GM23338 (cell line): Measurements from ENCODE around the gene SEMA3C. TPM values are rescaled to one million over a fixed set of nuclear protein-coding genes. Genes with fewer than 3 reads are reported as not detected.

Experiments used
- ATAC-seq: fragments of 200-7000 bp; cut with Tn5 transposase; 3 replicates; pipeline ENCODE4 v1.9.1; 2020
- DNase-seq: peaks from one replicate; pipeline ENCODE4 v3.0.0-alpha.2; 2015; ENCODE audit warnings: low spot score
- H2AFZ ChIP-seq: fragments of 200-600 bp; sonication (generic); 2 replicates; pipeline ENCODE4 v1.8.0; 2016; ENCODE audit warnings: antibody characterized with exemption, mild to moderate bottlenecking, moderate library complexity
- H3F3A ChIP-seq: fragments of 200-600 bp; sonication (generic); replicated peaks from 2 replicates; pipeline ENCODE4 v1.8.0; 2017; ENCODE audit warnings: antibody characterized with exemption, mixed run types, low read depth
- H3K27ac ChIP-seq: fragments of 200-600 bp; sonication (generic); 2 replicates; pipeline ENCODE4 v1.6.1; 2016; ENCODE audit warnings: low read depth
- H3K27me3 ChIP-seq: fragments of 200-600 bp; sonication (generic); 2 replicates; pipeline ENCODE4 v1.8.0; 2016; ENCODE audit warnings: mild to moderate bottlenecking, mixed run types, moderate library complexity; ENCODE audit not compliant: insufficient read depth
- H3K36me3 ChIP-seq: fragments of 200-600 bp; sonication (generic); 2 replicates; pipeline ENCODE4 v1.8.0; 2016; ENCODE audit warnings: mild to moderate bottlenecking; ENCODE audit not compliant: insufficient read depth
- H3K4me1 ChIP-seq: fragments of 200-600 bp; sonication (generic); 2 replicates; pipeline ENCODE4 v1.8.0; 2016; ENCODE audit warnings: mild to moderate bottlenecking, moderate library complexity; ENCODE audit not compliant: insufficient read depth
- H3K4me2 ChIP-seq: fragments of 200-600 bp; sonication (generic); 2 replicates; pipeline ENCODE4 v1.7.1; 2017; ENCODE audit warnings: mixed run types
- H3K4me3 ChIP-seq: fragments of 200-600 bp; sonication (generic); 2 replicates; pipeline ENCODE4 v1.6.1; 2016; ENCODE audit warnings: mixed run types
- H3K79me2 ChIP-seq: fragments of 200-600 bp; sonication (generic); replicated peaks from 2 replicates; pipeline ENCODE4 v1.8.0; 2017; ENCODE audit warnings: mild to moderate bottlenecking; ENCODE audit not compliant: insufficient read depth
- H3K9me2 ChIP-seq: fragments of 200-600 bp; sonication (generic); 2 replicates; pipeline ENCODE4 v1.8.0; 2017; ENCODE audit not compliant: insufficient read depth
- H4K20me1 ChIP-seq: fragments of 200-600 bp; sonication (generic); replicated peaks from 2 replicates; pipeline ENCODE4 v1.8.0; 2017; ENCODE audit warnings: mild to moderate bottlenecking; ENCODE audit not compliant: insufficient read depth
- H3K27ac Mint-ChIP-seq: 2 replicates; pipeline ENCODE4 v1.8.0; 2020; ENCODE audit warnings: inconsistent platforms, mild to moderate bottlenecking, moderate library complexity, mixed read lengths
- H3K27me3 Mint-ChIP-seq: 3 replicates; pipeline ENCODE4 v1.8.0; 2022; ENCODE audit warnings: low read depth, mild to moderate bottlenecking, moderate library complexity, mixed read lengths, inconsistent platforms; ENCODE audit not compliant: insufficient read depth, poor library complexity
- H3K36me3 Mint-ChIP-seq: 3 replicates; pipeline ENCODE4 v1.8.0; 2021; ENCODE audit warnings: low read depth, mild to moderate bottlenecking, inconsistent platforms, moderate library complexity, mixed read lengths
- H3K4me1 Mint-ChIP-seq: 3 replicates; pipeline ENCODE4 v1.8.0; 2020; ENCODE audit warnings: mild to moderate bottlenecking, inconsistent platforms, mixed read lengths
- H3K4me3 Mint-ChIP-seq: 3 replicates; pipeline ENCODE4 v1.8.0; 2021; ENCODE audit warnings: moderate library complexity, mild to moderate bottlenecking, inconsistent platforms, mixed read lengths
- H3K9me3 Mint-ChIP-seq: 3 replicates; pipeline ENCODE4 v1.8.0; 2020; ENCODE audit warnings: moderate library complexity, mild to moderate bottlenecking, inconsistent platforms, mixed read lengths
- CREB1 ChIP-seq: fragments of 250-450 bp; sonication (Bioruptor Pico); IDR thresholded peaks from 2 replicates; pipeline ENCODE4 v1.5.0; 2020; ENCODE audit warnings: low read depth, mild to moderate bottlenecking, moderate library complexity
- EZH2 ChIP-seq: fragments of 200-600 bp; sonication (generic); IDR thresholded peaks from one replicate; pipeline ENCODE4 v1.8.0; 2017; ENCODE audit warnings: antibody characterized with exemption, mild to moderate bottlenecking, low read depth; ENCODE audit not compliant: unreplicated experiment
- EZH2phosphoT487 ChIP-seq: fragments of 200-600 bp; sonication (generic); IDR thresholded peaks from one replicate; pipeline ENCODE4 v1.8.1; 2018; ENCODE audit warnings: antibody characterized with exemption; ENCODE audit not compliant: unreplicated experiment
- NANOG ChIP-seq: IDR thresholded peaks from 2 replicates; pipeline ENCODE4 v1.6.1; 2016; ENCODE audit warnings: antibody characterized with exemption, borderline replicate concordance
- POLR2AphosphoS5 ChIP-seq: IDR thresholded peaks from 2 replicates; pipeline ENCODE4 v1.6.1; 2016; ENCODE audit warnings: antibody characterized with exemption, low read depth
- STAT1 ChIP-seq: IDR thresholded peaks from one replicate; pipeline ENCODE4 v1.6.1; 2016; ENCODE audit warnings: antibody characterized with exemption; ENCODE audit not compliant: unreplicated experiment
- ZNF114 ChIP-seq: fragments of 250-450 bp; sonication (Bioruptor Pico); IDR thresholded peaks from 2 replicates; pipeline ENCODE4 v1.5.0; 2020; ENCODE audit warnings: mild to moderate bottlenecking, moderate library complexity
- polyA plus RNA-seq: library from polyadenylated mRNA; unstranded; fragments of >200 nt; fragmentation: Nextera tagmentation; extraction: Ambion mirVana; gene quantifications from 2 replicates; pipeline ENCODE4 v1.2.1, GENCODE V29; 2016
- total RNA-seq: library from RNA; depleted of rRNA; stranded (reverse); fragments of >200 nt; shearing (Covaris generic); gene quantifications from 2 replicates; pipeline ENCODE4 v1.2.3, GENCODE V29; 2014
- TF ChIP-seq, protein P1 (sequence below): IDR thresholded peaks from 2 replicates; pipeline ENCODE4 v1.6.1; 2016; ENCODE audit warnings: antibody characterized with exemption
- TF ChIP-seq, protein P2 (sequence below): fragments of 250-450 bp; sonication (Bioruptor Pico); IDR thresholded peaks from 2 replicates; pipeline ENCODE4 v1.5.0; 2020; ENCODE audit warnings: mild to moderate bottlenecking, moderate library complexity
- TF ChIP-seq, protein P3 (sequence below): IDR thresholded peaks from one replicate; pipeline ENCODE4 v1.6.1; 2018; ENCODE audit warnings: antibody characterized with exemption; ENCODE audit not compliant: unreplicated experiment

SEMA3C gene
- total and polyA plus RNA-seq, 2 experiments from 2014 or later = 1.0 to 3.5 TPM

DNA sequence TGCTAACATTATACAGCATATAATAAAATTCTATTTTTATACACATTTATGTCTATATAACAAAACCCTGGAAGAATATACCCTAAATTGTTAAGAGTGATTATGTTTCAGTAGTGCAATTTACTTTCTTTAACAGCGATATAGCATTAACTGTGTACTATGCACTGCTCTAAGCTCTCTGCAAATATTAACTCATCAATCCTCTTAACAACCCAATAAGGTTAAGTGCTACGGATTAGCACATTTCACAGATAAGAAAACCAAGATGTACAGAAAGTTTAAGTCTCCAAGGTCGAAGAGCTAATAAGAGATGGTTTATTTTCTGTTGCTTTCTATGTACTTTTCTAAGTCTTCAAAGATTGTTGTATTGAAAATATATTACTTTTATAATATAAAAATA lies 95.8 kb downstream of the SEMA3C start:
- Histone ChIP-seq H3K4me3 (no peak overlapping the region), H4K20me1 (no peaks in the 10 kb centered on the region), H2AFZ (no peak overlapping the region), H3K4me1 (no peaks in the 10 kb centered on the region), H3F3A (no peaks in the 10 kb centered on the region), H3K9me2 (no peaks in the 10 kb centered on the region), H3K27me3 (no peaks in the 10 kb centered on the region), H3K27ac (no peak overlapping the region), H3K4me2 (no peak overlapping the region), H3K79me2 (no peaks in the 10 kb centered on the region), H3K36me3 (no peaks in the 10 kb centered on the region)
- Mint-ChIP-seq H3K4me3 (no peak overlapping the region), H3K4me1 (no peaks in the 10 kb centered on the region), H3K36me3 (no peaks in the 10 kb centered on the region), H3K9me3 (no peaks in the 10 kb centered on the region), H3K27ac (no peak overlapping the region), H3K27me3 (no peaks in the 10 kb centered on the region)
- DNase-seq (no peak), ATAC-seq (no peak)
- TF ChIP-seq, protein P1, sequence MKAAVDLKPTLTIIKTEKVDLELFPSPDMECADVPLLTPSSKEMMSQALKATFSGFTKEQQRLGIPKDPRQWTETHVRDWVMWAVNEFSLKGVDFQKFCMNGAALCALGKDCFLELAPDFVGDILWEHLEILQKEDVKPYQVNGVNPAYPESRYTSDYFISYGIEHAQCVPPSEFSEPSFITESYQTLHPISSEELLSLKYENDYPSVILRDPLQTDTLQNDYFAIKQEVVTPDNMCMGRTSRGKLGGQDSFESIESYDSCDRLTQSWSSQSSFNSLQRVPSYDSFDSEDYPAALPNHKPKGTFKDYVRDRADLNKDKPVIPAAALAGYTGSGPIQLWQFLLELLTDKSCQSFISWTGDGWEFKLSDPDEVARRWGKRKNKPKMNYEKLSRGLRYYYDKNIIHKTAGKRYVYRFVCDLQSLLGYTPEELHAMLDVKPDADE = no peak
- TF ChIP-seq CREB1 (CRISPR knock-in tag) (no peak), ZNF114 (CRISPR knock-in tag) (no peak), EZH2phosphoT487 (no peak), NANOG (no peak), STAT1 (no peak), EZH2 (no peak), POLR2AphosphoS5 (no peak)
- TF ChIP-seq, protein P2, sequence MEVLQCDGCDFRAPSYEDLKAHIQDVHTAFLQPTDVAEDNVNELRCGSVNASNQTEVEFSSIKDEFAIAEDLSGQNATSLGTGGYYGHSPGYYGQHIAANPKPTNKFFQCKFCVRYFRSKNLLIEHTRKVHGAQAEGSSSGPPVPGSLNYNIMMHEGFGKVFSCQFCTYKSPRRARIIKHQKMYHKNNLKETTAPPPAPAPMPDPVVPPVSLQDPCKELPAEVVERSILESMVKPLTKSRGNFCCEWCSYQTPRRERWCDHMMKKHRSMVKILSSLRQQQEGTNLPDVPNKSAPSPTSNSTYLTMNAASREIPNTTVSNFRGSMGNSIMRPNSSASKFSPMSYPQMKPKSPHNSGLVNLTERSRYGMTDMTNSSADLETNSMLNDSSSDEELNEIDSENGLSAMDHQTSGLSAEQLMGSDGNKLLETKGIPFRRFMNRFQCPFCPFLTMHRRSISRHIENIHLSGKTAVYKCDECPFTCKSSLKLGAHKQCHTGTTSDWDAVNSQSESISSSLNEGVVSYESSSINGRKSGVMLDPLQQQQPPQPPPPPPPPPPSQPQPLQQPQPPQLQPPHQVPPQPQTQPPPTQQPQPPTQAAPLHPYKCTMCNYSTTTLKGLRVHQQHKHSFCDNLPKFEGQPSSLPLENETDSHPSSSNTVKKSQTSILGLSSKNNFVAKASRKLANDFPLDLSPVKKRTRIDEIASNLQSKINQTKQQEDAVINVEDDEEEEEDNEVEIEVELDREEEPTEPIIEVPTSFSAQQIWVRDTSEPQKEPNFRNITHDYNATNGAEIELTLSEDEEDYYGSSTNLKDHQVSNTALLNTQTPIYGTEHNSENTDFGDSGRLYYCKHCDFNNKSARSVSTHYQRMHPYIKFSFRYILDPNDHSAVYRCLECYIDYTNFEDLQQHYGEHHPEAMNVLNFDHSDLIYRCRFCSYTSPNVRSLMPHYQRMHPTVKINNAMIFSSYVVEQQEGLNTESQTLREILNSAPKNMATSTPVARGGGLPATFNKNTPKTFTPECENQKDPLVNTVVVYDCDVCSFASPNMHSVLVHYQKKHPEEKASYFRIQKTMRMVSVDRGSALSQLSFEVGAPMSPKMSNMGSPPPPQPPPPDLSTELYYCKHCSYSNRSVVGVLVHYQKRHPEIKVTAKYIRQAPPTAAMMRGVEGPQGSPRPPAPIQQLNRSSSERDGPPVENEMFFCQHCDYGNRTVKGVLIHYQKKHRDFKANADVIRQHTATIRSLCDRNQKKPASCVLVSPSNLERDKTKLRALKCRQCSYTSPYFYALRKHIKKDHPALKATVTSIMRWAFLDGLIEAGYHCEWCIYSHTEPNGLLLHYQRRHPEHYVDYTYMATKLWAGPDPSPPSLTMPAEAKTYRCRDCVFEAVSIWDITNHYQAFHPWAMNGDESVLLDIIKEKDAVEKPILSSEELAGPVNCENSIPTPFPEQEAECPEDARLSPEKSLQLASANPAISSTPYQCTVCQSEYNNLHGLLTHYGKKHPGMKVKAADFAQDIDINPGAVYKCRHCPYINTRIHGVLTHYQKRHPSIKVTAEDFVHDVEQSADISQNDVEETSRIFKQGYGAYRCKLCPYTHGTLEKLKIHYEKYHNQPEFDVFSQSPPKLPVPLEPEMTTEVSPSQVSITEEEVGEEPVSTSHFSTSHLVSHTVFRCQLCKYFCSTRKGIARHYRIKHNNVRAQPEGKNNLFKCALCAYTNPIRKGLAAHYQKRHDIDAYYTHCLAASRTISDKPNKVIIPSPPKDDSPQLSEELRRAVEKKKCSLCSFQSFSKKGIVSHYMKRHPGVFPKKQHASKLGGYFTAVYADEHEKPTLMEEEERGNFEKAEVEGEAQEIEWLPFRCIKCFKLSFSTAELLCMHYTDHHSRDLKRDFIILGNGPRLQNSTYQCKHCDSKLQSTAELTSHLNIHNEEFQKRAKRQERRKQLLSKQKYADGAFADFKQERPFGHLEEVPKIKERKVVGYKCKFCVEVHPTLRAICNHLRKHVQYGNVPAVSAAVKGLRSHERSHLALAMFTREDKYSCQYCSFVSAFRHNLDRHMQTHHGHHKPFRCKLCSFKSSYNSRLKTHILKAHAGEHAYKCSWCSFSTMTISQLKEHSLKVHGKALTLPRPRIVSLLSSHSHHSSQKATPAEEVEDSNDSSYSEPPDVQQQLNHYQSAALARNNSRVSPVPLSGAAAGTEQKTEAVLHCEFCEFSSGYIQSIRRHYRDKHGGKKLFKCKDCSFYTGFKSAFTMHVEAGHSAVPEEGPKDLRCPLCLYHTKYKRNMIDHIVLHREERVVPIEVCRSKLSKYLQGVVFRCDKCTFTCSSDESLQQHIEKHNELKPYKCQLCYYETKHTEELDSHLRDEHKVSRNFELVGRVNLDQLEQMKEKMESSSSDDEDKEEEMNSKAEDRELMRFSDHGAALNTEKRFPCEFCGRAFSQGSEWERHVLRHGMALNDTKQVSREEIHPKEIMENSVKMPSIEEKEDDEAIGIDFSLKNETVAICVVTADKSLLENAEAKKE (CRISPR knock-in tag) = no peak
- TF ChIP-seq, protein P3, sequence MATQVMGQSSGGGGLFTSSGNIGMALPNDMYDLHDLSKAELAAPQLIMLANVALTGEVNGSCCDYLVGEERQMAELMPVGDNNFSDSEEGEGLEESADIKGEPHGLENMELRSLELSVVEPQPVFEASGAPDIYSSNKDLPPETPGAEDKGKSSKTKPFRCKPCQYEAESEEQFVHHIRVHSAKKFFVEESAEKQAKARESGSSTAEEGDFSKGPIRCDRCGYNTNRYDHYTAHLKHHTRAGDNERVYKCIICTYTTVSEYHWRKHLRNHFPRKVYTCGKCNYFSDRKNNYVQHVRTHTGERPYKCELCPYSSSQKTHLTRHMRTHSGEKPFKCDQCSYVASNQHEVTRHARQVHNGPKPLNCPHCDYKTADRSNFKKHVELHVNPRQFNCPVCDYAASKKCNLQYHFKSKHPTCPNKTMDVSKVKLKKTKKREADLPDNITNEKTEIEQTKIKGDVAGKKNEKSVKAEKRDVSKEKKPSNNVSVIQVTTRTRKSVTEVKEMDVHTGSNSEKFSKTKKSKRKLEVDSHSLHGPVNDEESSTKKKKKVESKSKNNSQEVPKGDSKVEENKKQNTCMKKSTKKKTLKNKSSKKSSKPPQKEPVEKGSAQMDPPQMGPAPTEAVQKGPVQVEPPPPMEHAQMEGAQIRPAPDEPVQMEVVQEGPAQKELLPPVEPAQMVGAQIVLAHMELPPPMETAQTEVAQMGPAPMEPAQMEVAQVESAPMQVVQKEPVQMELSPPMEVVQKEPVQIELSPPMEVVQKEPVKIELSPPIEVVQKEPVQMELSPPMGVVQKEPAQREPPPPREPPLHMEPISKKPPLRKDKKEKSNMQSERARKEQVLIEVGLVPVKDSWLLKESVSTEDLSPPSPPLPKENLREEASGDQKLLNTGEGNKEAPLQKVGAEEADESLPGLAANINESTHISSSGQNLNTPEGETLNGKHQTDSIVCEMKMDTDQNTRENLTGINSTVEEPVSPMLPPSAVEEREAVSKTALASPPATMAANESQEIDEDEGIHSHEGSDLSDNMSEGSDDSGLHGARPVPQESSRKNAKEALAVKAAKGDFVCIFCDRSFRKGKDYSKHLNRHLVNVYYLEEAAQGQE = no peak
